SU-DHL-6 (cell line): ENCODE results near the gene MMEL1.

Source experiments
- H2AFZ ChIP-seq: fragments of 200-600 bp; sonication (generic); 2 replicates; pipeline ENCODE4 v1.6.1; 2014; ENCODE audit warnings: low read depth, mild to moderate bottlenecking, moderate library complexity, mixed read lengths, antibody characterized with exemption, low read length; ENCODE audit not compliant: severe bottlenecking
- H3F3A ChIP-seq: fragments of 200-600 bp; shearing (Covaris generic); 2 replicates; pipeline ENCODE4 v1.6.0; 2016; ENCODE audit warnings: antibody characterized with exemption, mild to moderate bottlenecking; ENCODE audit not compliant: insufficient read depth
- H3K27ac ChIP-seq: fragments of 200-600 bp; sonication (generic); 2 replicates; pipeline ENCODE4 v1.5.1; 2016; ENCODE audit warnings: low read depth, mild to moderate bottlenecking, low read length, moderate library complexity, mixed read lengths
- H3K27me3 ChIP-seq: fragments of 200-600 bp; sonication (generic), shearing (Covaris generic); 2 replicates; pipeline ENCODE4 v1.6.0; 2014; ENCODE audit warnings: mild to moderate bottlenecking, low read length
- H3K36me3 ChIP-seq: fragments of 200-600 bp; sonication (generic); 2 replicates; pipeline ENCODE4 v1.6.1; 2014; ENCODE audit warnings: mild to moderate bottlenecking, low read length, mixed read lengths
- H3K4me2 ChIP-seq: fragments of 300-600, 200-600 bp; shearing (Covaris generic), sonication (generic); 2 replicates; pipeline ENCODE4 v1.6.0; 2014; ENCODE audit warnings: low read length, low read depth, mild to moderate bottlenecking; ENCODE audit not compliant: poor library complexity, severe bottlenecking
- H3K4me3 ChIP-seq: fragments of 200-600 bp; sonication (generic); 2 replicates; pipeline ENCODE4 v1.5.1; 2014; ENCODE audit warnings: antibody characterized with exemption, low read length, mild to moderate bottlenecking, mixed read lengths; ENCODE audit not compliant: insufficient read depth, poor library complexity, severe bottlenecking
- H3K79me2 ChIP-seq: fragments of 200-600 bp; sonication (generic); 2 replicates; pipeline ENCODE4 v1.6.1; 2014; ENCODE audit warnings: mild to moderate bottlenecking, low read length, moderate library complexity; ENCODE audit not compliant: insufficient read depth
- H3K9ac ChIP-seq: fragments of 200-600 bp; sonication (generic); 2 replicates; pipeline ENCODE4 v1.7.0; 2014; ENCODE audit warnings: mild to moderate bottlenecking, low read length
- H3K9me2 ChIP-seq: fragments of 200-600 bp; sonication (generic); replicated peaks from 2 replicates; pipeline ENCODE4 v1.6.1; 2014; ENCODE audit warnings: low read length; ENCODE audit not compliant: insufficient read depth
- H3K9me3 ChIP-seq: fragments of 200-600 bp; sonication (generic); 2 replicates; pipeline ENCODE4 v1.6.1; 2014; ENCODE audit warnings: low read length, mixed read lengths; ENCODE audit not compliant: insufficient read depth
- H4K20me1 ChIP-seq: fragments of 200-600 bp; sonication (generic); 2 replicates; pipeline ENCODE4 v1.6.1; 2014; ENCODE audit warnings: low read depth, mild to moderate bottlenecking, antibody characterized with exemption, low read length, moderate library complexity, mixed read lengths
- CTCF ChIP-seq: fragments of 200-600 bp; sonication (generic); IDR thresholded peaks from one replicate; pipeline ENCODE4 v1.5.1; 2017; ENCODE audit warnings: antibody characterized with exemption, mild to moderate bottlenecking, low read length, moderate library complexity; ENCODE audit not compliant: insufficient read depth, poor library complexity, severe bottlenecking
- EZH2phosphoT487 ChIP-seq: fragments of 200-600 bp; sonication (generic), shearing (Covaris generic); conservative IDR thresholded peaks from 2 replicates; pipeline ENCODE4 v1.6.1; 2018; ENCODE audit warnings: mild to moderate bottlenecking, antibody characterized with exemption, low read length, moderate library complexity, mixed read lengths

Gene MMEL1

DNA sequence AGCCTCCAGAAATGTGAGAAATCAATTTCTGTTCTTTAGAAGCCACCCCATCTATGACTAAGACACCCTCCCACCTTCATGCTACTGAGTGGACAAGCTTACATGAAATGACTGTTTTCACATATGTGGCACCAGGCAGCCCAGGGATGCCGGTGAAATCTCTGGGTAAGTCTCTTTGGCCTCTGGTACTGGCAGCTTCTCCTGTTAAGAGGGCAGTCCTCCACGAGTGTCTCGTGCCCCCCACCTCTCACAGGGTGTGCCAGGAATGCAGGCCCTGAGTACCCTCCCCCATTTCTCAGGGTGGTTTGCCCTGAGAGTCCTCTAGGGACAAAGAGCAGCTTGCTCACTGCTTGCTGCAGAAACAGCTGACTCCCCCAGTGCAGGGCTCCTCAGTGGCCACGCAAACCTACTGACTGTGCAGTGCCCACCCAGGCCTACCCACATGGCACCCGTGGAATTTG is 49.5 kb downstream of the MMEL1 start:
- H3K79me2 ChIP-seq: no peaks in the 10 kb centered on the region
- 0 out of 2 replicates have a peak, but pooled peaks cover 5% of the 10 kb centered on the region for H3F3A ChIP-seq
- no peaks in the 10 kb centered on the region for H3K9me3 ChIP-seq
- no peak overlapping the region for H2AFZ ChIP-seq
- H3K36me3 ChIP-seq: no peaks in the 10 kb centered on the region
- TF ChIP-seq EZH2phosphoT487 (no peak), CTCF (no peak)
- H3K4me3 ChIP-seq: no peak overlapping the region
- no peaks in the 10 kb centered on the region for H3K9me2 ChIP-seq
- H3K9ac ChIP-seq: no peak overlapping the region
- no peaks in the 10 kb centered on the region for H4K20me1 ChIP-seq
- no peak overlapping the region for H3K27ac ChIP-seq
- H3K27me3 ChIP-seq: no peaks in the 10 kb centered on the region
- H3K4me2 ChIP-seq: no peak overlapping the region

GRCh38 chr1:2582391-2582790 is 50.4 kb downstream of the MMEL1 start:
- no peak overlapping the region for H3K4me3 ChIP-seq
- no peaks in the 10 kb centered on the region for H4K20me1 ChIP-seq
- H3K4me2 ChIP-seq: no peak overlapping the region
- no peak overlapping the region for H3K9ac ChIP-seq
- no peak overlapping the region for H3K27ac ChIP-seq
- no peak for TF ChIP-seq CTCF
- no peak for TF ChIP-seq EZH2phosphoT487
- no peaks in the 10 kb centered on the region for H3K36me3 ChIP-seq
- no peaks in the 10 kb centered on the region for H3K9me2 ChIP-seq
- no peaks in the 10 kb centered on the region for H3K79me2 ChIP-seq
- no peak overlapping the region for H2AFZ ChIP-seq
- H3F3A ChIP-seq: 0 out of 2 replicates have a peak, but pooled peaks cover 5% of the 10 kb centered on the region
- no peaks in the 10 kb centered on the region for H3K9me3 ChIP-seq
- no peaks in the 10 kb centered on the region for H3K27me3 ChIP-seq

- no peaks in the 10 kb centered on the region for H3K79me2 ChIP-seq
- no peaks in the 10 kb centered on the region for H3K36me3 ChIP-seq
- TF ChIP-seq EZH2phosphoT487 (no peak), CTCF (no peak)
- H3K27ac ChIP-seq: no peak overlapping the region
- no peaks in the 10 kb centered on the region for H3K27me3 ChIP-seq
- no peaks in the 10 kb centered on the region for H3K9me2 ChIP-seq
- no peak overlapping the region for H3K9ac ChIP-seq
- H3F3A ChIP-seq: 0 out of 2 replicates have a peak, but pooled peaks cover 5% of the 10 kb centered on the region
- no peaks in the 10 kb centered on the region for H4K20me1 ChIP-seq
- no peak overlapping the region for H3K4me2 ChIP-seq
- no peaks in the 10 kb centered on the region for H3K9me3 ChIP-seq
- no peak overlapping the region for H2AFZ ChIP-seq
- no peak overlapping the region for H3K4me3 ChIP-seq
Measured at GRCh38 chr1:2580691-2581090, 52.1 kb downstream of the MMEL1 start.
